Measurements from ENCODE around the gene UBTD1.

- TF ChIP-seq, protein P1, sequence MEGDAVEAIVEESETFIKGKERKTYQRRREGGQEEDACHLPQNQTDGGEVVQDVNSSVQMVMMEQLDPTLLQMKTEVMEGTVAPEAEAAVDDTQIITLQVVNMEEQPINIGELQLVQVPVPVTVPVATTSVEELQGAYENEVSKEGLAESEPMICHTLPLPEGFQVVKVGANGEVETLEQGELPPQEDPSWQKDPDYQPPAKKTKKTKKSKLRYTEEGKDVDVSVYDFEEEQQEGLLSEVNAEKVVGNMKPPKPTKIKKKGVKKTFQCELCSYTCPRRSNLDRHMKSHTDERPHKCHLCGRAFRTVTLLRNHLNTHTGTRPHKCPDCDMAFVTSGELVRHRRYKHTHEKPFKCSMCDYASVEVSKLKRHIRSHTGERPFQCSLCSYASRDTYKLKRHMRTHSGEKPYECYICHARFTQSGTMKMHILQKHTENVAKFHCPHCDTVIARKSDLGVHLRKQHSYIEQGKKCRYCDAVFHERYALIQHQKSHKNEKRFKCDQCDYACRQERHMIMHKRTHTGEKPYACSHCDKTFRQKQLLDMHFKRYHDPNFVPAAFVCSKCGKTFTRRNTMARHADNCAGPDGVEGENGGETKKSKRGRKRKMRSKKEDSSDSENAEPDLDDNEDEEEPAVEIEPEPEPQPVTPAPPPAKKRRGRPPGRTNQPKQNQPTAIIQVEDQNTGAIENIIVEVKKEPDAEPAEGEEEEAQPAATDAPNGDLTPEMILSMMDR (IDR thresholded peaks at IDR 0.05): no peak
- TF ChIP-seq POLR2A (IDR thresholded peaks at IDR 0.05): no peak
These were observed 100.5 kb downstream of the UBTD1 start for GRCh38 chr10:97599272-97599619.
